GM21529 (cell line): Measurements from ENCODE around the gene F5.

Experiments
- ATAC-seq: cut with Tn5 transposase; IDR thresholded peaks from one replicate; pipeline ENCODE4 v1.9.1; 2021; ENCODE audit not compliant: unreplicated experiment

F5 gene

DNA sequence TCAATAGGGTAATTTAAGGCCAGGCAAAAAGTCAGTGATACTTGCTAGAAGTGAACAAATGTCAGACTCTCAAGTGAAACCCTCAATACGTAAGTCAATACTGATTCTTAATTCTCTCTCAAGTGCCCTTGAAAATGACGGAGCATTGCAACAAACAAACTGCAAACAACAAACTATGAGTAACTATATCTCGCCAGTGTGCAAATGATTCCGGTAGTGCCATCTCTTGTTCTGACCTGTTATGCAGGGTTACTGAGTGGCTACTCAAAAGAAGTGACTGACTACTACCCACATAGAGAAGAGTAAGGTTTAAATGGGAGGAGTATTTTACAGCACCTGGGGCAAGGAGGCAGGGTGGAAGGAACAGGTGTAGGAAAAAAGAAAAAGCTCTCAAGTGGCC, 102.2 kb downstream of the F5 start:
- ATAC-seq, result no peak

DNA sequence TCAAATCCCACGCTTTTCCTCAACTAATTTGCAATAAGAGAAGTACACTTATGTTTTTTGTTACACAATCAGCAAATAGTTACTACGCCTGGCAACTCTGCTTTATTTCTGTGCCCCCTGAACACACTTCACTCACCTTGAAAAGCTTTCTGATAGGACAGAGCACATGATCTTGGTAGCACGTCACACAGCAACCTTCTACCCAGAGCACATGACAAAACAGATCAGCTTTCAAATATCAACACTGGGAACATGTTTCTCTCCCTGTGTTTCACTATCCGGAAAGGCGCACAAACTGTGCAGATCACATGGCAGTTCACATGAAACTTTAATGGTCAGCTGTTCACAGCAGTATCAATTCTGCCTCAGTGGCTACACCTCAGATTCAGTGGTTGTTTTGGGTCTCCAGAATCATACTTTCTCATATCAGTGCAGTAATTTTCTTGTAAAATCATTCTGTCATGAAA, 102.7 kb downstream of the F5 start:
- no peak for ATAC-seq

DNA sequence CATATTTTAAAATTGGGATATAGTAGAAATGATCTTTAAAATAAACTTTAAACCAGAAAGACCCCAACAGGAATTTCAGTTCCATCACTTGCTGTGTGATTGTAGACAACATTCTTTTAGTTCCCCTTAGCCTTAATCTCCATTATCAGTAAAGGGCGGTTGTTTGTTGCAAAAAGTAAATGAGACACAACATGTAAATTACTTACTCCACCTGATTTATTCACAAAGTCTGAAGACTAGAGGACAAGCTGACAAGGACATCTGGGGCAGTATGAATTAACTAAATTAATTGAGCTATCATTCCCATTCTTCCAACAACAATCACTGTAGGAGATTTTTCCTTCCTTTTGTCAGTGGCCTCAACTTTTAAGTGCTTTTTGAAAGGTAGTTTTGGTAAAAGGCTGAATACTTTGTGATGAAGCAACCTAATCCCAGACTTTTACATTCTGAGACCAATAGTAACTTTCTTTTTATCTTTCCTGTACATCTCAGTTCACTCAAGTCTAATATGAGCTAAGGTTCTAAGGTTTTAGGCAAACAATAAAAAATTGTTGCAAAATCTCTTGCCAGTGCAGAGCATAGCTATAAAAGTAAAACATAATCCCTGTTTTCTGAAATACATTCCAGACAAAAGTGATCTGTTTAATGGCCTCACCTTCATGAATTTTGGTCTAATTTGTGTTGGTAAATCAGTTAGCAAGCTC, 106.8 kb downstream of the F5 start:
- ATAC-seq, result no peak

DNA sequence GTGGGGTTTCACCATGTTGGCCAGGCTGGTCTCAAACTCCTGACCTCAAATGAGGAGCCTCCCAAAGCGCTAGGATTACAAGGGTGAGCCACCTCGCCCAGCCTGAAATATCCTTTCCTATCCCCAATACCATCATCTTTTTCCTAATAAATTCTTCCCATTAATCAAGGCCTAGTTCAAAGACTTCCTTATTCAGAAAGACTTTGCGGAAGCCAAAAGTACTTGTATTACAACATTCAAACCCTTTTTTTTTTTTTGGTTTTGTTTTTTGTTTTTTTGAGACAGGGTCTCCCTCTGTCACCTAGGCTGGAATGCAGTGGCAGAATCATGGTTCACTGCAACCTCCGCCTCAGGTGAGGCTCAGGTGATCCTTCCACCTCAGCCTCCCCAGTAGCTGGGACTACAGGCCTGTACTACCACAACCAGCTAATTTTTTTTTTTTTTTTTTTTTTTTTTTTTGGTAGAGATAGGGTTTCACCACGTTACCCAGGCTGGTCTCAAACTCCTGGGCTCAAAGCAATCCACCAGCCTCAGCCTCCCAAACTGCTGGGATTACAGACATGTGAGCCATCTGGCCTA, 108.1 kb downstream of the F5 start:
- no peak for ATAC-seq

DNA sequence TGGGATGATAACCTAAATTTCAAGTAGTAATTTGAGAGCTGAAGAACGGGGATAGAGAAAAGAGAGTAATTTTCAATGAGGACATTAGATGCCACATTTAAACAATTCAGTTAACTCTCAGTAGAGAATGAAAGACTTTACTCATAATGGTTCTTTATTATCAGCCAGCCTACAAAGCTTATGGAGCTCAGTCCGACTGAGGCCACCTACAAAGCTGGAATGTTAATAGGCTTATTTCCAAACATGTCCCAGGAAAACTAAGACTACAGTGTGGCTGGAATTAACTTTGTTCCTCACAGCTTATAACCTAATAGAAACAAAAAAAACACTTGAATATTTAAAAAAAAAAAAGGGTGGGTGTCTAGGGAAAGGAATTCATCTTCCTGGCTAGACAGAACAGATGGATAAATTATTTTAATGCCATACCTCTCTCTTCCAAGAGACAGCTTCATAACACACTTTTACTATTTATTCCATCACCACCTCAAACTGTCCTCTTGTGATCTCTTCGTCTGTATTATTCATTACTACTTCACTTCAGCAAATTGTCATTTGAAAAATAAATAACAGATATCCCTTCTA, 110.4 kb downstream of the F5 start:
- no peak for ATAC-seq

DNA sequence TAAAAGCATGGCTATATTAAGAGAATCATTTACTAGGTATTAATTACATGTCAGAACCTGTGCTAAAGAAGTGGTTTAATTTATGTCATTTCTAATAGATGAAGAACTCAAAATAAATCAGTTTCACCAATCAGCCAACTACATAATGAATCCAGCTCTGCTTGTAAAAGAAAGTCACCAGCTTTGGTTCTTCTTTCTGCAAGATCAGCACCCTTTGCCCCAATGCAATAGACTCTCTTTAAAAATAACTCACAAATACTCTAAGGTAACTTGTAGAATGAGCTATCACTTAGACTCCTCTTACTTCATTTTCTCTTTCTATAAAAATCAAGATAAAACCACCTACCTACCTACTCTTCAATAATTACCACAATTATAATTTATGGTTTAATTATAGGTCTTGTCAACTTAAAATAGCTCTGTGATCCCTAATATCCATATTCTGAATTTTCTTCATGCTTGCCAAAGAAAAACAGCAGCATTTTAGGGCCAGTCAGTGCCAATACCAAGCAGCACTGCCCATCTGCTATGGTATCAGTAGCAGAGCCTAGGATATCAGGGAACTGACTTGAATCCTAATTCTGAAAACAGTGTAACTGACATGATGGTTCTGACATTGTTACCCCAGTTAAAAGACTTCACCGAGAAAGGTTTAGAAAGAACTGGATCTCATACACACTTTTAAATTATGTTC, 111.8 kb downstream of the F5 start:
- no peak for ATAC-seq

DNA sequence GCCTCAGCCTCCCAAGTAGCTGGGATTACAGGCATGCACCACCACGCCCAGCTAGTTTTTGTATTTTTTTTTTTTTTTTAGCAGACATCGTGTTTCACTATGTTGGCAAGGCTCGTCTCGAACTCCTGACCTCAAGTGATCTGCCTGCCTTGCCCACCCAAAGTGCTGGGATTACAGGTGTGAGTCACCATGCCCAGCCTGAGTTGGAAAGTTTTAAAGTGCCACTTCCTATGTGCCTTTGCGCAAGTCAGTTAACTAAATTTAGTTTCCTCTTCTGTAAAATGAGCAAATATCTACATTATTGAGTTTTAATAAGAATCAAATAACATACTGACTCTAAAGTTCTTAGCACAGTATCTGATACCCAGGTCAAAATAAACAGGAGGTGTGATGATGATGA, 112.9 kb downstream of the F5 start:
- ATAC-seq, result no peak

DNA sequence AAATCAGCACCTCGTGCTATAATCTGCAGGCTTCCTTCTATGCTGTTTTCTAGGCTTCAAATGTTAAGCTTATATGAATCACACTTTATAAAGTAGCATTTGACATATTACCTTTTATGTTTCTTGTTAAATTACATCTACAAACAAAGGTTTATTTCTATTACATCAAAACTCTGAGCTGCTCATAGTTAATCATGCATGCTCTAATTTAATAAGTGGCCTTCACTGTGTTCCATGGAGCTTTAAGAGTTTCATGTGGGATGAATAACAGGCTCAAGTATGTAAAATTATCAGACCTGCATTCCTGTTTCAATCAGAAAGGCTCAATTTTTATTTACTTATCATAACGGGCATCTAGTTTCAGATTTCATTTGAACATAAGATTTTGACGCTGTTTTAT, 113.5 kb downstream of the F5 start:
- no peak for ATAC-seq

DNA sequence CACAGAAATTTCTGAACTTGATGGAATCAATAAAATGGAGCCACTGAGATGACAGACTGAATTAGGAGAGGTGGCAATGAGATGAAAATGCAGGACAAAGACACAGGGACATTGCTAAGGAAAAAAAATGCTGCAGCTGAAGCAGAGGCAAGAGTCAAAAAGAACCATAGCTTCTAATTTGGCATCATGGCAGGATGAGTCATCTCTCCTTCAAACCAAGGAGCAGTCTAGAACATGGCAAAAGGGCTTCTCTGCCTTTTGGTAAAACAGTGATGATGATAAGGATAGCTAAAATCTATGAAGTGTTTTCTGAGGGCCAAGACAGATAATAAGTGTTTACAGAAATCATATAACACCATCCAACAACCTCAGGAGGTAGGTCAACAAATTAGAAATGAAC, 117.3 kb downstream of the F5 start:
- ATAC-seq, result no peak

DNA sequence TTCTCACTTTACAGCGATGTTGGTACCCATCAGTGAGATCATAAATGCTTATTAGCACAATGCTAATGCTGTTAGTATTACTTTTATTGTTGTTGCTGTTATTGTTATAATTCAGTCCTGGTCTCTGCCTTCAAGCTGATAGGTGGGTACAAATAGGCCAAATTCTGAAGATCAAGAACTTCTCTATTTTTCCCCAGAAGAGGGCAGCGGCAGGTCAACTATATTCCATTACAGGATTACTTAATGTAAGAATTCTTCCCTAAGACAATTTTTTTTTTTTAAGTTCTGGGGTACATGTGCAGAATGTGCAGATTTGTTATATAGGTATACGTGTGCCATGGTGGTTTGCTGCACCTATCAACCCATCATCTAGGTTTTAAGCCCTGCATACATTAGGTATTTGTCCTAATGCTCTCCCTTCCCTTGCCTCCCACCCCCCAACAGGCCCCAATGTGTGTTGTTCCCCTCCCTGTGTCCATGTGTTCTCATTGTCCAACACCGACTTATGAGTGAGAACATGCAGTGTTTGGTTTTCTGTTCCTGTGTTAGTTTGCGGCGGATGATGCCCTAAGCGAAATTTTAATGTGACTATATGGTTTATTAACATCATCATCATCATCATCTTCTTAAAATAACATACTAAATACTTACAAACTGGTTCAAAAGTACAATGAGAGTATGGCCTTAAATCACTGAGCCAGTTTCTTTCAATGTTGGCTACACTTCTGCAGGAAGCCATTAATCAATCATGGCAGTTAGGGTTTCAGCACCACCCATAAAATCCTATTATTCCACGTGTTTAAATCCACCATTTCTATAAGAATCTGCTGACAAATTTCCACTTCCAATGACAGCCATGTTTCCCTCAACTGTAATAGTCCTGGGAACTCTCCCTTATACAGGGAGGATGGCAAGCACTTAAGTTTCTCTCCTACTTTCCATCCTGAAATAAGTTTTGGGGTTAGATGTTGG, 119.7 kb downstream of the F5 start:
- no peak for ATAC-seq

DNA sequence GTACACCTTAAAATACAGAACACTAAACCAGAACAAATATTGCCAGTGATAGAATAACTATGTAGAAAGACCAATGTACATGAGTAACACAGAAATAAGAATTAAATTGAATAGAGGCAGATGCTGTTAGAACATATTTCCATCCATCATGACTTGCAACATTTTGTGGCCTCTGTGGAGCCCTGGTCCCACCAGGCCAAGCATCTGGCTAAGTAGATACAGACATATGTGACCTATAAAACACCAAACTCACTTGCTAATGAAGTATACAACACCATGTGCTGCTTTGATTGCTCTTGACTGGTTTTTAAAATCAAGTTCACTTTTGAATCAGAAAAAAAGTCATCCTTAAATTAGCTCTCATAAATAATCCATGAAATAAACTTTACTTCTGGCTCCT, 121.0 kb downstream of the F5 start:
- no peak for ATAC-seq
